HG03469 (cell line): Measurements from ENCODE around the gene HAUS8.
"Not testable (repeated sequence)": the region's sequence is repeated elsewhere in the genome, so short reads cannot be mapped to it uniquely, and the experiment has no call there.

Experiments used
- ATAC-seq: cut with Tn5 transposase; IDR thresholded peaks from one replicate; pipeline ENCODE4 v1.9.1; 2021; ENCODE audit warnings: mild to moderate bottlenecking, moderate library complexity, moderate number of reproducible peaks; ENCODE audit not compliant: unreplicated experiment

Gene HAUS8

GRCh38 chr19:17101686-17102628, 26.7 kb upstream of the HAUS8 start:
- ATAC-seq, result no peak

- ATAC-seq, result no peak
Measured at GRCh38 chr19:17098326-17098725, 23.1 kb upstream of the HAUS8 start.

- ATAC-seq, result no peak
Measured at GRCh38 chr19:17097593-17098126, 22.4 kb upstream of the HAUS8 start.

GRCh38 chr19:17095141-17095919, 20.1 kb upstream of the HAUS8 start:
- no peak for ATAC-seq

GRCh38 chr19:17094694-17095093, 19.4 kb upstream of the HAUS8 start:
- not testable (repeated sequence) for ATAC-seq

GRCh38 chr19:17092696-17093095, 17.4 kb upstream of the HAUS8 start:
- no peak for ATAC-seq

GRCh38 chr19:17091758-17092333, 16.6 kb upstream of the HAUS8 start:
- ATAC-seq, result no peak

GRCh38 chr19:17090583-17090982, 15.3 kb upstream of the HAUS8 start:
- no peak for ATAC-seq

- ATAC-seq, result no peak
Measured at GRCh38 chr19:17088552-17088951, 13.3 kb upstream of the HAUS8 start.

GRCh38 chr19:17086834-17087233, 11.6 kb upstream of the HAUS8 start:
- ATAC-seq, result no peak

- no peak for ATAC-seq
Measured at GRCh38 chr19:17086120-17086519, 10.9 kb upstream of the HAUS8 start.

- no peak for ATAC-seq
Measured at GRCh38 chr19:17081672-17082630, 6.7 kb upstream of the HAUS8 start.

- ATAC-seq, result no peak
Measured at GRCh38 chr19:17080440-17080801, 5.2 kb upstream of the HAUS8 start.

- no peak for ATAC-seq
Measured at GRCh38 chr19:17079710-17080439, 4.6 kb upstream of the HAUS8 start.

- no peak for ATAC-seq
Measured at GRCh38 chr19:17078920-17079709, 3.9 kb upstream of the HAUS8 start.

- ATAC-seq, result no peak
Measured at GRCh38 chr19:17078036-17078919, 3.0 kb upstream of the HAUS8 start.

GRCh38 chr19:17077447-17078028, 2.3 kb upstream of the HAUS8 start:
- no peak for ATAC-seq
